Endothelial cell of umbilical vein (primary cell): Measurements from ENCODE around the gene SEMA4G. TPM values are rescaled to one million over a fixed set of nuclear protein-coding genes. Genes with fewer than 3 reads are reported as not detected.
A peak's percentile ranks its signal among the peaks of the same experiment; 100 is the strongest.

Source experiments
- BruUV-seq: library from RNA; stranded (reverse); fragments of 400-500 nt; replicated peaks from 2 replicates; lab custom pipeline; 2021; lab: Mats Ljungman, UMichigan
- CTCF ChIA-PET: fragments of 300-600, 350-600 bp; sonication (Branson Sonifier 250); formaldehyde crosslinking; loops from one replicate; lab custom pipeline; 2021; ENCODE audit warnings: antibody characterized with exemption, inconsistent platforms; lab: Charles Lee
- POLR2A ChIA-PET: fragments of 300-600, 350-600 bp; sonication (Branson Sonifier 250); formaldehyde crosslinking; loops from one replicate; lab custom pipeline; 2021; ENCODE audit warnings: antibody characterized with exemption, inconsistent platforms; lab: Charles Lee
- DNase-seq: peaks from one replicate; pipeline ENCODE4 v3.0.0-alpha.2; 2011; ENCODE audit warnings: low read depth, low spot score
- FAIRE-seq: peaks from 2 replicates; lab custom pipeline; 2011; peaks lifted over from hg19 to GRCh38; lab: Jason Lieb, UNC
- H2AFZ ChIP-seq: 2 replicates; pipeline ENCODE4 v1.6.0; 2012; ENCODE audit warnings: low read depth, low read length, control low read depth, inconsistent platforms
- H3K27ac ChIP-seq: 2 replicates; pipeline ENCODE4 v1.5.1; 2011; ENCODE audit warnings: low read depth, mild to moderate bottlenecking, control low read depth, low read length, moderate library complexity; ENCODE audit not compliant: insufficient read depth
- H3K27me3 ChIP-seq, 2 experiments: 2 replicates each; pipeline versions ENCODE4 v1.6.0 to v1.6.1; 2011; ENCODE audit warnings: low read length in 2 of 2, mixed read lengths in 1 of 2; ENCODE audit not compliant: control insufficient read depth in 2 of 2, insufficient read depth in 2 of 2
- H3K36me3 ChIP-seq, 2 experiments: 2 replicates in 1 of 2; 3 replicates in 1 of 2; pipeline ENCODE4 v1.5.1; 2011; ENCODE audit warnings: low read length in 2 of 2, mild to moderate bottlenecking in 1 of 2, moderate library complexity in 1 of 2; ENCODE audit not compliant: control insufficient read depth in 2 of 2, insufficient read depth in 2 of 2; ENCODE audit errors: extremely low read depth in 1 of 2
- H3K4me1 ChIP-seq: 3 replicates; pipeline ENCODE4 v1.5.1; 2011; ENCODE audit warnings: mild to moderate bottlenecking, low read length; ENCODE audit not compliant: control insufficient read depth, insufficient read depth; ENCODE audit errors: extremely low read depth
- H3K4me2 ChIP-seq: 2 replicates; pipeline ENCODE4 v1.6.1; 2011; ENCODE audit warnings: low read length, control low read depth, mixed read lengths; ENCODE audit not compliant: insufficient read depth
- H3K4me3 ChIP-seq, 3 experiments: fragments of 200-600 bp in 1 of 3; sonication (generic), shearing (Covaris generic) in 1 of 3; replicated peaks in 1 of 3; 2 replicates each; pipeline ENCODE4 v1.5.1; 2011 to 2016; ENCODE audit warnings: control low read depth in 3 of 3, low read length in 3 of 3, mild to moderate bottlenecking in 2 of 3, inconsistent platforms in 1 of 3, low read depth in 1 of 3, moderate library complexity in 1 of 3; ENCODE audit not compliant: insufficient read depth in 1 of 3
- H3K79me2 ChIP-seq: 2 replicates; pipeline ENCODE4 v1.6.0; 2012; ENCODE audit warnings: low read length, inconsistent platforms; ENCODE audit not compliant: control insufficient read depth, insufficient read depth
- H3K9ac ChIP-seq: replicated peaks from 2 replicates; pipeline ENCODE3; 2011; ENCODE audit warnings: low read length, control low read depth; ENCODE audit not compliant: insufficient read depth; ENCODE audit errors: extremely low read depth
- H3K9me1 ChIP-seq: replicated peaks from 3 replicates; pipeline ENCODE4 v1.6.0; 2011; ENCODE audit warnings: mild to moderate bottlenecking, low read length; ENCODE audit not compliant: control insufficient read depth, insufficient read depth; ENCODE audit errors: extremely low read depth
- H3K9me3 ChIP-seq: replicated peaks from 2 replicates; pipeline ENCODE4 v1.5.1; 2012; ENCODE audit warnings: low read length, inconsistent platforms; ENCODE audit not compliant: control insufficient read depth, insufficient read depth
- H4K20me1 ChIP-seq: replicated peaks from 2 replicates; pipeline ENCODE3; 2011; ENCODE audit warnings: mild to moderate bottlenecking, low read length; ENCODE audit not compliant: control insufficient read depth, insufficient read depth; ENCODE audit errors: extremely low read depth
- CTCF ChIP-seq, 2 donors: IDR thresholded peaks; 1 replicate in 1 of 2; 2 replicates in 1 of 2; pipeline ENCODE4 v1.5.1; 2011; ENCODE audit warnings: low read length in 2 of 2, mild to moderate bottlenecking in 2 of 2, moderate library complexity in 2 of 2, control low read depth in 1 of 2, inconsistent platforms in 1 of 2, low read depth in 1 of 2; ENCODE audit not compliant: insufficient read depth in 1 of 2; ENCODE audit errors: extremely low read depth in 1 of 2
- EZH2 ChIP-seq: IDR thresholded peaks from 2 replicates; pipeline ENCODE4 v1.6.1; 2012; ENCODE audit warnings: borderline replicate concordance, low read depth, mild to moderate bottlenecking, moderate library complexity, low read length, inconsistent platforms; ENCODE audit not compliant: severe bottlenecking
- FOS ChIP-seq: IDR thresholded peaks from 2 replicates; pipeline ENCODE4 v1.6.1; 2011; ENCODE audit warnings: mild to moderate bottlenecking, low read length, moderate library complexity, borderline replicate concordance; ENCODE audit not compliant: insufficient read depth
- POLR2AphosphoS5 ChIP-seq: IDR thresholded peaks from 2 replicates; pipeline ENCODE4 v1.6.1; 2012; ENCODE audit warnings: low read depth, mild to moderate bottlenecking, control low read depth, low read length, moderate library complexity; ENCODE audit not compliant: insufficient read depth
- dilution Hi-C: fragments of 300-500 bp; cut with MboI; formaldehyde crosslinking; loops from one replicate; pipeline ENCODE4 v1.15.0; 2019; ENCODE audit warnings: low sequenced_read_pairs; ENCODE audit not compliant: extremely low pct_ligation_motif_present
- intact Hi-C: fragments of 100-400 bp; cut with micrococcal nuclease; formaldehyde crosslinking; loops from one replicate; pipeline ENCODE4 v1.10.0; 2022
- polyA plus RNA-seq, 4 experiments: library from polyadenylated mRNA; depleted of rRNA in 3 of 4; stranded (reverse) in 3 of 4; unstranded in 1 of 4; fragments of >200 nt; gene quantifications; 2 replicates each; pipeline versions ENCODE4 v1.2.1 to v1.2.3, GENCODE V29; 2011 to 2012; ENCODE audit warnings: missing spikeins in 1 of 4
- total RNA-seq: library from RNA; stranded (reverse); gene quantifications from 2 replicates; pipeline ENCODE4 v1.2.3, GENCODE V29; 2021

The SEMA4G gene
- total and polyA plus RNA-seq, 2 donors (not counting 3 experiments of a cell fraction or from before 2014, with no cell fraction given) = 6.0 to 10.4 TPM

GRCh38 chr10:101014230-101014884 is 45.1 kb downstream of the SEMA4G start:
- no peaks in the 10 kb centered on the region for H3K27me3 ChIP-seq
- H3K4me3 ChIP-seq = no peak overlapping the region
- H3K9me1 ChIP-seq = no peaks in the 10 kb centered on the region
- dilution Hi-C loops (no loop called here), intact Hi-C loops (loop anchor here (1.0 to 10.0 kb wide), 3 partner anchors 100 to 452 kb away; partner anchors contain the start of gene SLF2)
- ChIA-PET POLR2A (no interaction called here), CTCF (interaction anchor here (0.6 to 7.3 kb wide), 35 partner anchors 10 to 454 kb away, joined by 3 to 254 read pairs (median 5); partner anchors contain the start of genes KAZALD1, LZTS2, MRPL43 and PDZD7)
- peak; percentile 64 for DNase-seq
- H3K4me1 ChIP-seq = peaks cover 13% of the 10 kb centered on the region
- peak; percentile 91 to 98 for TF ChIP-seq CTCF (IDR thresholded peaks at IDR 0.05; ENCODE audit: extremely low read depth in 1 of 2, insufficient read depth in 1 of 2, low read depth in 1 of 2, low read length in 2 of 2)
- TF ChIP-seq EZH2 = no peak
- H3K27ac ChIP-seq = no peak overlapping the region
- FAIRE-seq = peak; percentile 81
- no peaks in the 10 kb centered on the region for H3K79me2 ChIP-seq
- H4K20me1 ChIP-seq = no peaks in the 10 kb centered on the region
- BruUV-seq = no TSS peak
- H3K9me3 ChIP-seq = no peaks in the 10 kb centered on the region
- no peak overlapping the region for H2AFZ ChIP-seq
- no peak overlapping the region for H3K9ac ChIP-seq
- no peaks in the 10 kb centered on the region for H3K36me3 ChIP-seq
- no peak overlapping the region for H3K4me2 ChIP-seq

GRCh38 chr10:101014966-101015581 is 45.8 kb downstream of the SEMA4G start:
- H3K79me2 ChIP-seq = no peaks in the 10 kb centered on the region
- H4K20me1 ChIP-seq = no peaks in the 10 kb centered on the region
- no TSS peak for BruUV-seq
- H3K27ac ChIP-seq = no peak overlapping the region
- H3K9me1 ChIP-seq = no peaks in the 10 kb centered on the region
- FAIRE-seq (no peak), DNase-seq (no peak)
- no peaks in the 10 kb centered on the region for H3K27me3 ChIP-seq
- no peaks in the 10 kb centered on the region for H3K9me3 ChIP-seq
- peaks cover 13% of the 10 kb centered on the region for H3K4me1 ChIP-seq
- CTCF ChIA-PET = interaction anchor here (0.6 to 7.3 kb wide), 38 partner anchors 9 to 454 kb away, joined by 3 to 254 read pairs (median 5); partner anchors contain the start of genes KAZALD1, LZTS2, MRPL43 and PDZD7
- H3K36me3 ChIP-seq = no peaks in the 10 kb centered on the region
- TF ChIP-seq POLR2AphosphoS5 (no peak), FOS (peak; percentile 48)
- H3K9ac ChIP-seq = no peak overlapping the region
- H3K4me3 ChIP-seq = no peak overlapping the region
- no peak overlapping the region for H3K4me2 ChIP-seq
- no peak overlapping the region for H2AFZ ChIP-seq
- dilution Hi-C loops = no loop called here
- POLR2A ChIA-PET = no interaction called here
- intact Hi-C loops = loop anchor here (1.0 to 10.0 kb wide), 3 partner anchors 100 to 453 kb away; partner anchors contain the start of gene SLF2
